Upper lobe of left lung (tissue), 6 donors: ENCODE measurements around the gene S1PR5. TPM values are rescaled to one million over a fixed set of nuclear protein-coding genes. Genes with fewer than 3 reads are reported as not detected.

ENCODE experiments used
- ATAC-seq, 2 donors: fragments of 200-7000 bp; cut with Tn5 transposase; one replicate each; pipeline ENCODE4 v1.9.1; 2022; ENCODE audit warnings: mild to moderate bottlenecking in 2 of 2, moderate library complexity in 2 of 2; ENCODE audit not compliant: low FRiP score in 2 of 2
- DNase-seq, 2 donors: peaks; one replicate each; pipeline ENCODE4 v3.0.0-alpha.2; 2019 to 2020
- H3K27ac ChIP-seq, 4 donors: fragments of 200-600 bp; sonication (generic); one replicate each; pipeline ENCODE4 v1.5.1; 2016 to 2019
- H3K27me3 ChIP-seq, 4 donors: fragments of 200-600 bp; sonication (generic); one replicate each; pipeline ENCODE4 v1.5.1; 2017 to 2019
- H3K36me3 ChIP-seq, 4 donors: fragments of 200-600 bp; sonication (generic); one replicate each; pipeline ENCODE4 v1.5.1; 2016 to 2019
- H3K4me1 ChIP-seq, 4 donors: fragments of 200-600 bp; sonication (generic); one replicate each; pipeline ENCODE4 v1.5.1; 2018 to 2019
- H3K4me3 ChIP-seq, 4 donors: fragments of 200-600 bp; sonication (generic); one replicate each; pipeline ENCODE4 v1.5.1; 2017 to 2019; ENCODE audit warnings: mild to moderate bottlenecking in 2 of 4, moderate library complexity in 1 of 4
- H3K9me3 ChIP-seq, 4 donors: fragments of 200-600 bp; sonication (generic); one replicate each; pipeline ENCODE4 v1.5.1; 2018 to 2019
- CTCF ChIP-seq, 6 experiments: fragments of 450-650 bp in 4 of 6; fragments of 200-600 bp in 2 of 6; sonication (generic) in 2 of 6; IDR thresholded peaks; one replicate each; pipeline ENCODE4 v1.5.1; 2016 to 2019; ENCODE audit warnings: antibody characterized with exemption in 6 of 6
- EP300 ChIP-seq, 4 donors: sonication (generic); formaldehyde crosslinking; IDR thresholded peaks; one replicate each; pipeline ENCODE4 v1.5.1; 2017; ENCODE audit warnings: antibody characterized with exemption in 4 of 4, control low read depth in 2 of 4
- POLR2A ChIP-seq, 4 donors: fragments of 450-650 bp; IDR thresholded peaks; one replicate each; pipeline ENCODE4 v1.5.1; 2016 to 2017; ENCODE audit warnings: antibody characterized with exemption in 4 of 4, mild to moderate bottlenecking in 2 of 4
- POLR2AphosphoS5 ChIP-seq, 2 donors: sonication (generic); formaldehyde crosslinking; IDR thresholded peaks; one replicate each; pipeline ENCODE4 v1.5.1; 2017; ENCODE audit warnings: antibody characterized with exemption in 2 of 2
- whole genome bisulfite sequencing, 2 donors: methylation state at CpG; one replicate each; pipeline ENCODE4 v1.1.5; 2017 to 2018; 5-methylcytosine and 5-hydroxymethylcytosine counted together
- total RNA-seq, 6 donors: library from RNA; depleted of rRNA in 4 of 6; stranded (reverse); fragments of >200 nt in 4 of 6; gene quantifications; one replicate each; pipeline versions ENCODE4 v1.1.0 to v1.2.1, GENCODE V29; 2016 to 2021
- donor health status: DM: no; HTN: no; CAD: no; lungs with moderate emphysema.
- donor health status: DM: no; HTN: yes; CAD: no; lungs with severe emphysema.

The S1PR5 gene
- total RNA-seq, 6 donors from 2014 or later, result 0.49 to 2.7 (median 1.8) TPM

- Histone ChIP-seq H3K27ac (no peak overlapping the region), H3K4me1 (no peaks in the 10 kb centered on the region), H3K9me3 (no peaks in the 10 kb centered on the region), H3K36me3 (peaks cover 36 to 100% (median 90%) of the 10 kb centered on the region in 4 donors), H3K4me3 (no peak overlapping the region), H3K27me3 (no peaks in the 10 kb centered on the region)
- 86% methylated on average over 10 to 30 of the region's 30 CpGs for WGBS, 2 donors
- ATAC-seq (no peak), DNase-seq (peak in 1 of 2 donors; percentile 79)
- TF ChIP-seq EP300 (IDR thresholded peaks at IDR 0.05) (no peak), POLR2AphosphoS5 (IDR thresholded peaks at IDR 0.05) (no peak), CTCF (IDR thresholded peaks at IDR 0.05) (peak in 1 of 6 experiments; percentile 12)
Measured at GRCh38 chr19:10554760-10555609, 37.7 kb upstream of the S1PR5 start.

- Histone ChIP-seq H3K36me3 (peaks cover 34 to 100% (median 87%) of the 10 kb centered on the region in 4 donors), H3K4me3 (no peak overlapping the region), H3K4me1 (no peaks in the 10 kb centered on the region), H3K27me3 (no peaks in the 10 kb centered on the region), H3K27ac (peak overlapping the region in 2 of 4 donors; percentile 17 to 18), H3K9me3 (no peaks in the 10 kb centered on the region)
- TF ChIP-seq CTCF (IDR thresholded peaks at IDR 0.05) (no peak), EP300 (IDR thresholded peaks at IDR 0.05) (no peak), POLR2A (IDR thresholded peaks at IDR 0.05) (no peak), POLR2AphosphoS5 (IDR thresholded peaks at IDR 0.05) (no peak)
- WGBS, 2 donors, result 79% methylated on average over 6 of the region's 12 CpGs; no CpG with 5 or more reads in 1 of the 2 donors
- DNase-seq (peak; percentile 29 to 74), ATAC-seq (peak in 1 of 2 donors; percentile 18)
Measured at GRCh38 chr19:10553943-10554381, 36.7 kb upstream of the S1PR5 start.

- H3K36me3 ChIP-seq, result peaks cover 33 to 100% (median 85%) of the 10 kb centered on the region in 4 donors
- ATAC-seq (no peak), DNase-seq (no peak)
- H3K4me3 ChIP-seq, result no peak overlapping the region
- TF ChIP-seq POLR2A (IDR thresholded peaks at IDR 0.05) (no peak), POLR2AphosphoS5 (IDR thresholded peaks at IDR 0.05) (no peak), EP300 (IDR thresholded peaks at IDR 0.05) (no peak), CTCF (IDR thresholded peaks at IDR 0.05) (no peak)
- peak overlapping the region in 2 of 4 donors; percentile 17 to 18 for H3K27ac ChIP-seq
- no peaks in the 10 kb centered on the region for H3K27me3 ChIP-seq
- no peaks in the 10 kb centered on the region for H3K9me3 ChIP-seq
- no peaks in the 10 kb centered on the region for H3K4me1 ChIP-seq
- 68 to 72% methylated on average over 8 to 13 of the region's 13 CpGs for WGBS, 2 donors
Measured at GRCh38 chr19:10553087-10553667, 35.9 kb upstream of the S1PR5 start.

DNA sequence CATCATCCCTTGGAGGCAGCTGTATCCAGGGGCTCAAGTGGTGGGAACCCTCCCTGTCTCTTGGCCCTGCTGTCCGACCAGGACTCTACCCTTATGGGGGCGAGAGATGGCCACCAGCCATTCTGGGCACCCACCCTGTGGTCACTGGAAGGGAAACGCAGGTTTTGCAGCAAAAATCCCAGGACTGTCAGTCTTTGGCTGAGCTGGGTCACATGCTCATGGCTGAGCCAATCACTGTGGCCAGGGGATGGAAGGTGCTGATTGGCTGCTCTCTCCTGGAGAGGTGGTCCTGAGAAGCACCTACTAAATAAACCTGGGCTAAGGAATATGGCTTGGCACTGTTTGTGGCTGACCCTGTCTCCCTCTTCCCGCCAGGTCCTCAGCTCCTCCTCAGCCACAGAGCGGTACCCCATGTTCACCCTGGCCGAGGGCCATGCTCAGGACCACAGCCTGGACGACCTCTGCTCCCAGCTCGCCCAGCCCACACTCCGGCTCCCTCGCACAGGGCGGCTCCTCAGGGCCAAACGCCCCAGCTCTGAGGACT is 35.3 kb upstream of the S1PR5 start:
- ATAC-seq (peak in 1 of 2 donors; percentile 8), DNase-seq (no peak)
- peak overlapping the region in 1 of 4 donors; percentile 18 for H3K27ac ChIP-seq
- no peaks in the 10 kb centered on the region for H3K4me1 ChIP-seq
- peaks cover 27 to 96% (median 81%) of the 10 kb centered on the region in 4 donors for H3K36me3 ChIP-seq
- no peaks in the 10 kb centered on the region for H3K27me3 ChIP-seq
- WGBS, 2 donors, result 84 to 90% methylated on average over 9 to 12 of the region's 12 CpGs
- TF ChIP-seq CTCF (IDR thresholded peaks at IDR 0.05) (no peak), POLR2AphosphoS5 (IDR thresholded peaks at IDR 0.05) (no peak), EP300 (IDR thresholded peaks at IDR 0.05) (no peak), POLR2A (IDR thresholded peaks at IDR 0.05) (no peak)
- no peak overlapping the region for H3K4me3 ChIP-seq
- H3K9me3 ChIP-seq, result no peaks in the 10 kb centered on the region
